Hindlimb muscle (tissue), 1 donor: ENCODE measurements around the gene PPP2R2C. TPM values are rescaled to one million over a fixed set of nuclear protein-coding genes. Genes with fewer than 3 reads are reported as not detected.
A peak's percentile ranks its signal among the peaks of the same experiment; 100 is the strongest.

Source experiments
- DNase-seq: peaks from one replicate; pipeline ENCODE4 v3.0.0-alpha.2; 2013
- polyA plus RNA-seq: library from polyadenylated mRNA; unstranded; fragments of 120-200 nt; gene quantifications from one replicate; pipeline ENCODE4 v1.2.1, GENCODE V29; 2013; ENCODE audit not compliant: insufficient read length

Gene PPP2R2C
- polyA plus RNA-seq, 1 donor = 0.45 TPM

DNA sequence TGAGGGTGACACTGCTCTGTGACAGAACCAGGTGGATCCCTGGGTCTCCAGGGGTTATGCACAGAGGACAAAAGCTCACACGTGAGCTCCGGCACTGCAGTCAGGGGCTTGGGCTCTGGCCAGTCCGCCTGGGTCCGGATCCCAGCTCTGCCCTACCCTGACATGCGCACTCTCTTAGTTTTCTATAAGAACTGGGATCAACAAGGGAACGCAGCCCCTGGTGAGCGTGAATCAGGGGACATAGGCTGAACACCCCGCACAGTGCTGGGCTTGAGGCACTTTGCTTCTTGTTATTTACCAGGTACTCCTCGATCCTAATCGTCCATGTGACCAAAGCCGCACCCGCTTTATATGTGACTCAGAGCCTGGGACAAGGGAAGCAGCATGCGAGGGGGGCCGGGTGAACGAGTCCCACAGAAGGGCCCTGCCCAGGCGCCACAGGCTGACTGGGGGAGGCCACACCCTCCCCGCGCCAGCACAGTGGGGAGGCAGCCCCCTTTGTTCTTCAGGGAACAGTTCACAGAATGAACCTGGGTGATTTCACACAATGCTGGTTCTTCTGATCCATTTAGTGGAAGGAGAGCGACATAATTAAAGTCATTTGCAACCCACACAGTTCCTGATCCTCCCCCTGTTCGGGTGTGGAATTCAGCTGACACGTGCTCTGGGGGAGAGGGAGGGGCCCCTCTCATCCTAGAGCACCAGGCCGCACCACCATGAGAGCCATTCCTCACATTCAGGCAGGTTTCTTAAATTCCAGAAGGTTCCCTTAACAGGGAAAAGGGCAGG lies 147.2 kb downstream of the PPP2R2C start:
- DNase-seq = no peak

DNA sequence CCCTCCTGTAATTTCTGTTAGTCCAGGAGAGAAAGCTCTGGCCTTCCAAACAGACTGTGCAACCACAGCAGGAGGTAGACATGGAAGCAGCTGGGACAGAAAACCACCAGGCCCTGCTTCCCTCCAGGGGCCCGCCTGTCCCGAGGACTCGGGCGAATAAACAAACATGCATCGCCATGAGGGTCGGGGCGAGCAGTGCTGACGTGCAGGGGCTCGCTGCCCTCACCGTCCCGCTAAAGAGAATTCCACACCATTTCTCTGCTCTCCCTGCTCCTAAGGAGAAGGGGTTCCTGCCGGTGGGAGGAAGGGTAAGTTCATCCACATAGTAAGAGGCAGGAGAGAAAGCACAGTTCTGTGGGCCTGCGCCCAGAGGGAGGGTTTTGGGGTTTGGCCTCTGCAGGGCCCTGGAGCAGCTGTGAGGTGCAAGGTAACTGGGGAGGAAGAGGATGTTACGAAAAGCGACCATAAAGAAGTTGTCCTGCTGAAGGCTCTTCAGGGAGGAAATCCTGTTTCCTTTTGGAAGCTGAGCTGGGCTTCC lies 147.9 kb downstream of the PPP2R2C start:
- no peak for DNase-seq

DNA sequence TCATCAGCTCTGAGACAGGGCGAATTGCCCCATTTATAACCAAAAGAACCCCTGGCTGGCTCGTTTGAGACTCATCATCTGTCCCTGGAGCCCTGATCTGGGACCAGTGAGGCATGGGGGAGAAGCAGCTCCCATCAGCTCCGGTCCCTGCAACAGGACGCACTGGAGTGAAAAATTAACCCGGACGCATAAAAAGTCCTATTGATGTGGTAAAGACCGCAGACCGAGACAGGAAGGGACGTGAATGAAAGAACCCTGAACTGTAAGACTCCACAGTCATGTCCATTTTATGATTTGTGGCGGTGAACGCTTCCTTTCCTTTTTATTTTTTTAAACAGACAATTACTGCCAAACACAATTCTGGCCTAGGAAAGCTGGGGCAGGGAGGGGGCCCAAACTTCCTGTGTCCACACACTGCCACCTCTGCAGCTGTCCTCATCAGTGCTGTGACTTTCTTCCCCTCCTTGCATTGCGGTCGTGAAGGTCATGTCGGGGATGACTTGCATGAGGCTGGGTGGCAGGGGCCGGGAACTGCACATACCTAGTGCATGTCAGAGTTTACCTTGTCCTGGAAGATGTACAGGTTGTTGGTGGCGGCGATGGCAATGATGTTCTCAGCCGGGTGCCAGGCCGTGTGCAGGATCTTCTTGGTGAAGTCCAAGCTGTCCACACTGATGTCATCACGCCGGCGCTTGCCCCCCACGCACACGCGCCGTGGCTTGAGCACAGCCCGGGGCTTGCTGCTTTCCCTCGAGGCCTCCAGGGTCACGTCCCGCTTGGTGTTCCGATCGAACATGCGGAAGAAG lies 149.4 kb downstream of the PPP2R2C start:
- no peak for DNase-seq

DNA sequence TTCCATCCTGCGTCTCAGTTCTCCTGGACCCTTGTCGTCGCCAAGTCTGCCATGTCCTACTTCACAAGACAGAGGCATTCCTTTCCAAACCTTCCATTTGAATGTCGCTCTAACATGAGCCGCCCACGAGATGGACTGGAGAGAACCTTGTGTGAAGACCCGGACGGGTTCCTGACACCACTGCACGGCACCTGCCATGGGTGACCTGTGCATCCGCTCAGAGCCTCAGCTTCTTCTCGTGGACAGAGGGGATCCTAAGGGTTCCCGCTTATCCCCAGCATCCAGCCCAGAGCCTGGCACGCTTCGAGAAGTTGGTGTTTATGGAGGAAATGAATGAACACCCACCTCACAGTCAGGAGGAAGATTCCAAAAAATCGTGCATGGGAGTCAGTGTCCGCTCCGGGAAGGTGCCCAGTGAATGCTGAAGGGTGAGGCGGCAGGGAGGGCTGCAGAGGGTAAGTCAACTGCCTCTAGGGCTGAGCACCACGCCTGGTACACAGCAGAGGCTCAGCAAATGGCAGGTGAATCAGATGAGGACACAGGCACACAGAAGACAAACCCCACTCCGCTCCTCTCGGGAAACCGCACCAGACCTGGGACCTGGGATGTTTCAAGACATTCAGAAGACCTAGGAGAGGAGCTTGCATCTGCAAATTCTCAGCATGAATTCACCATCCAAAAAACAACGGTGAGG lies 150.2 kb downstream of the PPP2R2C start:
- no peak for DNase-seq

DNA sequence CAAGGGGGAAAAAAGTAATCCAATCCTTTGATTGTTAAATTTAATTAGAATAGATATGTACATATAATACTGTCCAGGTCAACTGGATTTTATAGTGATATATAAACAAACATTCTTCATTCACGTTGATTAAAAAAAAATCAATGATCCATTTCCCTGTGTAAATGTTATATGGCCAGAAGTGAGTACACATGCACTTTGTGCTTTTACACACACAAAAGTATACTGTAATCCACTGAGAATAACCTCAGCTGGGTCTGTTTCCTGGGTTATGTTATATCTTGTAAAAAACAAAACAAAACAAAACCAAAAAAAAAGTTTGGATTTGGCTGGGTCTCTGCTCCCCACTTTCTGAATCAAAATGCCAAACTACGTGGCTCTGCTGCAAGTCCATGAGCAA lies 151.1 kb downstream of the PPP2R2C start:
- DNase-seq = no peak

DNA sequence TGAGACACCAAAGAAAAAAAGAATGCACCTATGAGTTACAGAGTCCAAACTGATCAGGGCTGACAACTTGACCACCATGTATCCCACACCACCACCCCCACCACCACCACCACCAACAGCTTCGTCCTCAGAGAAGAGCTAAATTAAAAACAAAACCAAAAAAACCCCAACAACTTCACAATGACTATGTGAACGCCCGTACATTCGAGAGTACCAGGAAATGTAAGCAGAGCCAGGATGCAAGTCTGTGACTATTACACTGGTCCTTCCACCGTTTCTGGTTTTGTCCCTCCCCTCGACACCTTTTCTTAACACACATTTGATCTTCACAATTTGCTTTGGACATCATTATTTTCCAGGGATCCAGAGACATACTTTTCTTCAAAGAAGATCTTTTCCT lies 151.8 kb downstream of the PPP2R2C start:
- DNase-seq = no peak

DNA sequence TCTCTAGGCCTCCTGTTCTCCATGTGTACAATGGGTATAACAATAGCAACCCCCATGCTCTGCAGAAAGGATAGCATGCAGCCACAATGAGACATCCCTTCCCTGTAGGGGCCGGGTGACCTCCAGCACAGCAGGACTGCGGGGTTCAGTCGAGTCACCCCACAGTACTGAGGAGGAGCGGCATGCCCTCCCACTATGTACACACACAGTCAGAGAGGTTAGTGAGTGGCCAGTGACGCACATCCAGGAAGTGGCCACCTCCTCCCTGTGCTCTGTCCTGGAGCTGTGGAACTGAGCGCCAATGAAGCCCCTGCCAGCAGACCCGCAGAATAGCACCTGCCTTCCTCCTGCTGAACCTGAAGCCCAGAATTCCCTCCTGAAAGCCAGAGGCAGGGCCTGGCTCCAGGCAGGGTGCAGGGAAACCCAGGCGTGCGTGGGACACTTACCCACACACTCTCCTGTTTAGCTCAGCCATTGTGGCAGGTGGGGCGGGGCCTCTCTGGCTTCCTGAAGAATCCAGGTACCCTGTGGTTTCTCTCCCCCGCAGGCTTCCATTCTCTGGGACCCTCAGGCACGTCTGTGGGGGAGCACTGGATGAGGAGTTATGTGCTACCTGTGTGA lies 152.8 kb downstream of the PPP2R2C start:
- DNase-seq = no peak

DNA sequence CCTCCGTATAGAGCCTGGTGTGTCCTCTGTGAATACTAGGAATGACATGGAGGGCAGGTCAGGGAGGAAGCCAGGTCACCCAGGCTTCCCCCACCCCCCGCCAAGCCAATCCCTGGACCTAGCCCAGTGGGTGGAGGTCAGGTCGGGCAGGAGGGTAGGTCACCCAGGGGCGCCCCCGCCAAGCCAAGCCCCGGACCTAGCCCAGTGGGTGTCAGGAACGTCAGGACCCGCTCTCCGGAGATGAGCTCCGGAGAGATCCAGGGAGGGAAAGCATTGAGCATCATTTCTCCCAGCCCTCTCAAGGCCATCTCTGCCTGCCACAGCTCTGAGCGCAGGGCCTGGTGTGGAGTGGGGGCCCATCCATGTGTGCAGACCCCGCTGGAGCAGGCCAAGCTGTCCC lies 154.2 kb downstream of the PPP2R2C start:
- DNase-seq = no peak

DNA sequence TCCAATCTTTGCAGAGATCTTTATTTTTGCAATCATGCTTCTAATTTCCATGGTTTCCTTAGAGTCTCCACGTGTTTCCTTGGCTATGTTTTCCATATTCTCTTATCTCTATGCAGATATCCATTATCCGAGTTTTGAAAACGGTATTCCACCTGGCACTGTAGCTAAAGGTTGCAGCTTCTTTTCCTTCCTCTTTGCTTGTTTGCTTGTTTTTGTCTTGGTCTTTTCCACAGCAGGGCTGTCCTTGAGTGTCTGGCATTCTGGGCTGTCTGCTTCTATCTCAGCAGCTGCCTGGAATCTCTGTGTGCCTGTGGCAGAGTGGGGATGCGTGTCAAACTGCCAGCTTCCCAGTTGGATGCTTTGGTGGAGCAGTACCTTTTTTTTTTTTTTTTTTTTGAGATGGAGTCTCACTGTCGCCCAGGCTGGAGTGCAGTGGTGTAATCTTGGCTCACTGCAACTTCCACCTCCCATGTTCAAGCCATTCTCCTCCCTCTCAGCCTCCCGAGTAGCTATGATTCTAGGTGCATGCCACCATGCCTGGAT lies 155.9 kb downstream of the PPP2R2C start:
- DNase-seq = no peak

DNA sequence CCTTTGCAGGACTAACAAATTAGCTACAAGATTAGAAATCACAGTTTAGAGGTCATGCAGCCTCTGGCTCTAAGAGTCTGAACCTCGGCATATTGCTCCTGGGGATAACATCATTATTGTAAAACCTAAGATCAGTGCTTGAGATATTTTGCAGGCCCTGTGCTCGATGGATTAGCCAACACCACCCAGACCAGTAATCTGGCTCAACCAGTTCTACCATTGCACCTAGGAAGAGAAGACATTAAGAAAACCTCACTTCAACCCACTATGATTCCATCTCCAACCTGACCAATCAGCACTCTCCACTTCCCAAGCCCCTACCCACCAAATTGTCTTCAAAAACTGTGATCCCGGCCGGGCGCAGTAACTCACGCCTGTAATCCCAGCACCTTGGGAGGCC lies 159.2 kb downstream of the PPP2R2C start:
- no peak for DNase-seq

DNA sequence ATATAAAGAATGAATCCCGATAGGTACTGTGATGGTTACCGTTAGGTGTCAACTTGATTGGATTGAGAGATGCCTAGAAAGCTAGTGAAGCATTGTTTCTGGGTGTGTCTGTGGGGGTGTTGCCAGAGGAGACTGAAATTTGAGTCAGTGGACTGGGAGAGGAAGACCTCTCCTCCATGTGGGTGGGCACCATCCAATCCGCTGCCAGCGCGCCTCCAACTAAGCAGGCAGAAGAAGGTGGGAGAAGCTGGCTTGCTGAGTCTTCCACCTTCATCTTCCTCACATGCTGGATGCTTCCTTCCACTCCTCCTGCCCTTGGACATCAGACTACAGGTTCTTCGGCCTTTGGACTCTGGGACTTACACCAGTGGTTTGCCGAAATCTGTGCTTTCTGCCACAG lies 162.6 kb downstream of the PPP2R2C start:
- no peak for DNase-seq

DNA sequence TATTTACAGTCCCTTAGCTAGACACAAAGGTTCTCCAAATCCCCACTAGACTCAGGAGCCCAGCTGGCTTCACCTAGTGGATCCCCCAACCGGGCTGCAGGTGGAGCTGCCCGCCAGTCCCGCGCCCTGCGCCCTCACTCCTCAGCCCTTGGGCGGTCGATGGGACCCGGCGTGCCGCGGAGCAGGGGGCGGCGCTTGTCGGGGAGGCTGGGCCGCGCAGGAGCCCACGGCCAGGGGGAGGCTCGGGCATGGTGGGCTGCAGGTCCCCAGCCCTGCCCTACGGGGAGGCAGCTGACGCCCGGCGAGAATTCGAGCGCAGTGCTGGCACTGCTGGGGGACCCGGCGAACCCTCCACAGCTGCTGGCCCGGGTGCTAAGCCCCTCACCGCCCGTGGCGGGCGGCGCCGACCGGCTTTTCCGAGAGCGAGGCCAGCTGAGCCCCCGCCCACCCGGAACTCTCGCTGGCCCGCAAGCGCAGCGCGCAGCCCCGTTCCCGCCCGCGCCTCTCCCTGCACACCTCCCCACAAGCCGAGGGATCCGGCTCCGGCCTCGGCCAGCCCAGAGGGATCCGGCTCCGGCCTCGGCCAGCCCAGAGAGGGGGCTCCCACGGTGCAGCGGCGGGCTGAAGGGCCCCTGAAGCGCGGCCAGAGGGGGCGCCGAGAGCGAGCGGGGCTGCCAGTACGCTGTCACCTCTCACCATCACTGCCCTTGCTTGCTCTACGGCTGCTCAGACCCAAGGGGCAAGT lies 163.3 kb downstream of the PPP2R2C start:
- peak; percentile 45 for DNase-seq

DNA sequence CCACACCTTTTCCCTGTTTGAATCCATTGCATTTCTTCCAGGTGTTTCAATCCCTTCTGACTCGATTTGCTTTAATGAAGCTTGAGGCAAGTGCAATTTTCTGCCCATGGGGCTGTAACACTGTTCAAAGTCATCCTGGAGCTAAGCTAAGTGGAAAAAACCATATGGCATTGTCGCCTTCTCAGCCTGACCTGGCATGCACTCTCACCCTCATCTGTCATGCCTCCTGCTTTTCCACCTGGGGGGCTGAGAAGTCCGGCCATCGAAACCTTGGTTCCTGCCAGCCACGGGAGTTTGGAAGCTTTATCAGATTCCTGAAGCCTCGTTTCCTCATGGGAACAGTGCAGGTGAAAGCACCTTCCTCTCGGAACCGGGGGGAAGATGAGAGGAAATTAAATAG lies 164.5 kb downstream of the PPP2R2C start:
- no peak for DNase-seq

DNA sequence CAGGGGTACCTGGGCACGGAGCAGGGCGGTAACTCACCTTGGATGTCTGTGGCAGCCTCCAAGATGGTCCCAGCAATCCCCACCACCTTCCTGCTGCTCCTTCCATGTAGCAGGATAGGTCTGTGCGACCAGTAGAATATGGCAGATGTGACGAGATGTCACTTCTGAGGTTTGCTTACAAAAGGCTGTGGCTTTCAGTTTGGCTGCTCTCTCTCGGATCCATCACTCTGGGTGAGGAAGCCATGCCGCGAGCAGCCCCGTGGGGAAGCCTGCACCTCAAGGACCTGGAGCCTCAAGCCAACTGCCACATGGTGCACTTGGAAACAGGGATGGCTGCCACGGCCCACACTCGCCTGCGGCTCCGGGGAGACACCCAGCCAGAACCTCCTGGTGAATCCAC lies 165.2 kb downstream of the PPP2R2C start:
- DNase-seq = no peak

DNA sequence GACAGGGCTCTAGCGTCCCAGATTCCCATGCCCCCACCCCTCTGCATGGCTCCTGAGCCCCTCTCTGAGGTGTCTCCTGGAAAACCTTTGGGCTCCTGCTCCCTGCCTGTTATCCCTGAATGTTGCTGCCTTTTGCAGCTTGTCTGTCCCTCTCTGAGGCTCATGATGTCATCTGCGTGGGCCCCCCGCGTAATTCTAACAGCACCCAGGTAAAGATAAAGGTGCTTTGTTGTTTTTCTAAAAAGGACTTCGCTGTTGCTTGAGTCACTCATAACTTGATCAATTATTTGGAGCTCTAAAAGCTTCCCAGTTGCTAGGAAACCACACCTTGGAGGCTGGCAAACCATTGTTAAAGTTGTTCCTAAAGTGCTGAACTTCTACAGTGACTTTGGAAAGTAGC lies 166.1 kb downstream of the PPP2R2C start:
- DNase-seq = no peak

DNA sequence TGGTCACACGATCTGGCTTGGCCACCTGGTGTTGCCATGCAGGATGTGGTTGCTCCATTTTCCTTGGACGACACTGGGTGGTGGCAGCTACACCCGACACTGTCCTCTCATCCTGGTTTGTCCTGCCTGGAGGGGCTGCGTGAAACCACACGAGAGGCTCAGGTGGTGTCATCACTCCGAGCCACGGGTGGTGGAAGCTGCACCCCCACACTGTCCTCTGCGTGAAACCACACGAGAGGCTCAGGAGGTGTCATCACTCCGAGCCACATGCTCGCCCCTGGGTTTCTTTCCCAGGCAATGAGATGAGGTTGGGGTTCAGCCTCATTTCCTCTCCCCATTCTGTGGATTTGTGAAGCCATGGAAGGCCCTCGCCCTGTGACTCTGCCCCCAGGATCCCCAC lies 168.5 kb downstream of the PPP2R2C start:
- DNase-seq = no peak

DNA sequence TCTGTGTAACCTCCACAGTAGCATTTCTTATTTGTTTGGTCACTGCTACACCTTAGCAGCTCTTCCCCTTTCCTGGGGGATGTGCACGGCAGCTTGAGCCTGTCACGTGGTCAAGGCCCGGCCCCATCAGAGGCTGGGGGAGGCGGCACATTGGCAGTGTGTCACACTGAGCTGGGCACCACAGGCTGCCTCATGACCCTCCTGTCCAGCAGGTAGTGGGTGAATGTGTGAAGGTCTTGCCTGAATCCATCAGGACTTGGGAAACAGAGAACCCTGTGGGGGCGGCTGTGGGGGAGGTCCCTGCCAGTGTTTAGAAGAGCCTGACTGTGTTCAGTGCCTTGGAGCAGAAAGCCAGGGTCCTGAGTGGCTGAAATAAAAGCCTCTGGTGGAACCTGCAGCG lies 169.5 kb downstream of the PPP2R2C start:
- DNase-seq = no peak

DNA sequence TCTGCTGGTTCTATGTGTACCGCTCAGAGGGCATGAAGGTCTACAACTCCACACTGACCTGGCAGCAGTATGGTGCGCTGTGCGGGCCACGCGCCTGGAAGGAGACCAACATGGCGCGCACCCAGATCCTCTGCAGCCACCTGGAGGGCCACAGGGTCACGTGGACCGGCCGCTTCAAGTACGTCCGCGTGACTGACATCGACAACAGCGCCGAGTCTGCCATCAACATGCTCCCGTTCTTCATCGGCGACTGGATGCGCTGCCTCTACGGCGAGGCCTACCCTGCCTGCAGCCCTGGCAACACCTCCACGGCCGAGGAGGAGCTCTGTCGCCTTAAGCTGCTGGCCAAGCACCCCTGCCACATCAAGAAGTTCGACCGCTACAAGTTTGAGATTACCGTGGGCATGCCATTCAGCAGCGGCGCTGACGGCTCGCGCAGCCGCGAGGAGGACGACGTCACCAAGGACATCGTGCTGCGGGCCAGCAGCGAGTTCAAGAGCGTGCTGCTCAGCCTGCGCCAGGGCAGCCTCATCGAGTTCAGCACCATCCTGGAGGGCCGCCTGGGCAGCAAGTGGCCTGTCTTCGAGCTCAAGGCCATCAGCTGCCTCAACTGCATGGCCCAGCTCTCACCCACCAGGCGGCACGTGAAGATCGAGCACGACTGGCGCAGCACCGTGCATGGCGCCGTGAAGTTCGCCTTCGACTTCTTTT lies 170.5 kb downstream of the PPP2R2C start:
- no peak for DNase-seq

DNA sequence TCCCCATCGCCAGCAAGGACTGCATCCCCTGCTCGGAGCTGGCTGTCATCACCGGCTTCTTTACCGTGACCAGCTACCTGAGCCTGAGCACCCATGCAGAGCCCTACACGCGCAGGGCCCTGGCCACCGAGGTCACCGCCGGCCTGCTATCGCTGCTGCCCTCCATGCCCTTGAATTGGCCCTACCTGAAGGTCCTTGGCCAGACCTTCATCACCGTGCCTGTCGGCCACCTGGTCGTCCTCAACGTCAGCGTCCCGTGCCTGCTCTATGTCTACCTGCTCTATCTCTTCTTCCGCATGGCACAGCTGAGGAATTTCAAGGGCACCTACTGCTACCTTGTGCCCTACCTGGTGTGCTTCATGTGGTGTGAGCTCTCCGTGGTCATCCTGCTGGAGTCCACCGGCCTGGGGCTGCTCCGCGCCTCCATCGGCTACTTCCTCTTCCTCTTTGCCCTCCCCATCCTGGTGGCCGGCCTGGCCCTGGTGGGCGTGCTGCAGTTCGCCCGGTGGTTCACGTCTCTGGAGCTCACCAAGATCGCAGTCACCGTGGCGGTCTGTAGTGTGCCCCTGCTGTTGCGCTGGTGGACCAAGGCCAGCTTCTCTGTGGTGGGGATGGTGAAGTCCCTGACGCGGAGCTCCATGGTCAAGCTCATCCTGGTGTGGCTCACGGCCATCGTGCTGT lies 171.2 kb downstream of the PPP2R2C start:
- no peak for DNase-seq

DNA sequence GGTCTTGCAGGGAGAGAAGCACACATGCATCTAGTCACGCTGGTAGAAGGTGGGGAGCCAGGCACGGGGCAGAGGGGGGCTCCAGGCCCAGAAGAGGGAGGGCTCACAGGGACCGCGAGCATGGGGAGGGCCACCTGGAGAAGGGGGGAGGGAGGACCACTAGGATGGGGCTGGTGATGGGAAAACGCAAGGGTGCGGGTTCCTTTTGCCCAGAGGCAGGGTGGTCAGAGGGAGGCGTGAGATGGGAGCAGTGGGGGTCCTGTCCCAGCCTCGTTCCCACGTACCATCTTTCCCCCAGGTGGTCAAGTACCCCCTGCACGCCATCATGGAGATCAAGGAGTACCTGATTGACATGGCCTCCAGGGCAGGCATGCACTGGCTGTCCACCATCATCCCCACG lies 172.1 kb downstream of the PPP2R2C start:
- no peak for DNase-seq
